GM12878 (cell line): ENCODE data around the gene OPA1. TPM values are rescaled to one million over a fixed set of nuclear protein-coding genes. Genes with fewer than 3 reads are reported as not detected.

Experiments
- ATAC-seq: fragments of 200-7000 bp; cut with Tn5 transposase; 3 replicates; pipeline ENCODE4 v1.9.1; 2020; ENCODE audit warnings: mild to moderate bottlenecking, moderate library complexity
- BruUV-seq: library from RNA; stranded (reverse); fragments of 400-500 nt; replicated peaks from 2 replicates; lab custom pipeline; 2021; lab: Mats Ljungman, UMichigan
- CTCF ChIA-PET: fragments of 300-600 bp; sonication (Branson Sonifier 250); formaldehyde crosslinking; extraction: SDS; loops from one replicate; lab custom pipeline; 2021; ENCODE audit warnings: inconsistent platforms; lab: Yijun Ruan, JAX
- POLR2A ChIA-PET: fragments of 350-600 bp; formaldehyde crosslinking; extraction: SDS; loops from one replicate; lab custom pipeline; 2021; ENCODE audit warnings: inconsistent platforms; lab: Charles Lee
- RAD21 ChIA-PET: fragments of 300-600 bp; sonication (Branson Sonifier 250); formaldehyde crosslinking; loops from one replicate; lab custom pipeline; 2023; ENCODE audit warnings: antibody characterized with exemption; ENCODE audit not compliant: unreplicated experiment; lab: Charles Lee
- SMC1A ChIA-PET: fragments of 300-600 bp; sonication (Branson Sonifier 250); formaldehyde crosslinking; loops from one replicate; lab custom pipeline; 2023; ENCODE audit not compliant: unreplicated experiment, uncharacterized antibody; lab: Charles Lee
- DNase-seq: peaks from one replicate; pipeline ENCODE4 v3.0.0-alpha.2; 2011; ENCODE audit warnings: low read depth, low spot score
- FAIRE-seq: peaks from 3 replicates; lab custom pipeline; 2011; peaks lifted over from hg19 to GRCh38; lab: Jason Lieb, UNC
- H2AFZ ChIP-seq: 2 replicates; pipeline ENCODE4 v1.6.0; 2011; ENCODE audit warnings: low read depth, low read length, control low read depth; ENCODE audit not compliant: control insufficient read depth
- H3K27ac ChIP-seq: 2 replicates; pipeline ENCODE4 v1.5.1; 2011; ENCODE audit warnings: control low read depth; ENCODE audit not compliant: control insufficient read depth, insufficient read depth
- H3K27me3 ChIP-seq, 2 experiments: replicated peaks in 1 of 2; 2 replicates each; pipeline versions ENCODE4 v1.6.0 to v1.6.1; 2011; ENCODE audit warnings: low read length in 1 of 2; ENCODE audit not compliant: control insufficient read depth in 2 of 2, insufficient read depth in 2 of 2
- H3K36me3 ChIP-seq, 2 experiments: 2 replicates each; pipeline ENCODE4 v1.5.1; 2011; ENCODE audit warnings: low read length in 1 of 2; ENCODE audit not compliant: control insufficient read depth in 2 of 2, insufficient read depth in 2 of 2
- H3K4me1 ChIP-seq: 2 replicates; pipeline ENCODE4 v1.6.1; 2011; ENCODE audit warnings: mild to moderate bottlenecking, low read length, moderate library complexity, mixed read lengths; ENCODE audit not compliant: control insufficient read depth, insufficient read depth
- H3K4me2 ChIP-seq: 2 replicates; pipeline ENCODE4 v1.6.0; 2011; ENCODE audit warnings: control low read depth; ENCODE audit not compliant: control insufficient read depth, insufficient read depth
- H3K4me3 ChIP-seq: fragments of 200-600 bp; sonication (generic); 2 replicates; pipeline ENCODE4 v1.5.1; 2016
- H3K79me2 ChIP-seq: 2 replicates; pipeline ENCODE4 v1.6.0; 2011; ENCODE audit warnings: low read length; ENCODE audit not compliant: control insufficient read depth, insufficient read depth
- H3K9ac ChIP-seq: 2 replicates; pipeline ENCODE4 v1.8.0; 2011; ENCODE audit warnings: low read length, control low read depth, mixed read lengths; ENCODE audit not compliant: control insufficient read depth, insufficient read depth
- H3K9me3 ChIP-seq: replicated peaks from 3 replicates; pipeline ENCODE4 v1.5.1; 2011; ENCODE audit warnings: mild to moderate bottlenecking, low read length; ENCODE audit not compliant: control insufficient read depth, insufficient read depth
- H4K20me1 ChIP-seq: 2 replicates; pipeline ENCODE4 v1.6.0; 2011; ENCODE audit not compliant: control insufficient read depth, insufficient read depth
- CBX5 ChIP-seq: sonication (generic); IDR thresholded peaks from 2 replicates; pipeline ENCODE4 v1.6.1; 2016; ENCODE audit warnings: low read depth, moderate library complexity, mild to moderate bottlenecking, inconsistent platforms
- MXI1 ChIP-seq: fragments of 150-350 bp; IDR thresholded peaks from 2 replicates; pipeline ENCODE4 v1.6.1; 2011; ENCODE audit warnings: low read depth, mild to moderate bottlenecking, inconsistent platforms, low read length, improper control_type of control experiment
- MYB ChIP-seq: fragments of 150-350 bp; IDR thresholded peaks from 2 replicates; pipeline ENCODE4 v1.6.1; 2014; ENCODE audit warnings: mild to moderate bottlenecking, low read depth, low read length, borderline replicate concordance
- NFIC ChIP-seq: IDR thresholded peaks from 2 replicates; pipeline ENCODE4 v1.6.1; 2012; ENCODE audit warnings: low read depth, mild to moderate bottlenecking, inconsistent platforms, low read length, moderate library complexity
- NR2F1 ChIP-seq: fragments of 450-650 bp; conservative IDR thresholded peaks from 2 replicates; pipeline ENCODE4 v1.6.1; 2017; ENCODE audit warnings: mild to moderate bottlenecking
- SMARCA5 ChIP-seq: fragments of 450-650 bp; IDR thresholded peaks from 2 replicates; pipeline ENCODE4 v1.6.1; 2017; ENCODE audit warnings: mild to moderate bottlenecking
- SREBF1 ChIP-seq: IDR thresholded peaks from 2 replicates; pipeline ENCODE4 v1.6.1; 2012; ENCODE audit warnings: mild to moderate bottlenecking, low read length
- SREBF2 ChIP-seq: IDR thresholded peaks from 2 replicates; pipeline ENCODE4 v1.6.1; 2012; ENCODE audit warnings: mild to moderate bottlenecking, low read length
- STAT1 ChIP-seq: fragments of 450-650 bp; conservative IDR thresholded peaks from 2 replicates; pipeline ENCODE4 v1.6.1; 2014; ENCODE audit warnings: antibody characterized with exemption, mild to moderate bottlenecking
- YY1 ChIP-seq: IDR thresholded peaks from 2 replicates; pipeline ENCODE4 v1.6.1; 2011; ENCODE audit warnings: low read depth, mild to moderate bottlenecking, low read length
- ZNF207 ChIP-seq: fragments of 450-650 bp; IDR thresholded peaks from 2 replicates; pipeline ENCODE4 v1.6.1; 2014; ENCODE audit warnings: antibody characterized with exemption, mild to moderate bottlenecking, borderline replicate concordance
- ZZZ3 ChIP-seq: IDR thresholded peaks from 2 replicates; pipeline ENCODE4 v1.6.1; 2011; ENCODE audit warnings: low read depth; ENCODE audit not compliant: control insufficient read depth, insufficient read length
- WGBS: methylation state at CpG from one replicate; pipeline ENCODE4 v1.1.6; 2016; ENCODE audit warnings: low lambda C conversion rate; ENCODE audit not compliant: insufficient replicate concordance, insufficient coverage; ENCODE audit errors: missing lambda C conversion rate; 5-methylcytosine and 5-hydroxymethylcytosine counted together
- in situ Hi-C: fragments of 300-500 bp; cut with MboI; formaldehyde crosslinking; loops from 9 replicates; pipeline ENCODE4 v1.14.3; 2018; ENCODE audit warnings: mixed read lengths
- intact Hi-C: fragments of 100-400 bp; cut with micrococcal nuclease; formaldehyde crosslinking; loops from one replicate; pipeline ENCODE4 v1.14.2; 2022; ENCODE audit not compliant: unreplicated experiment
- polyA plus RNA-seq, 11 experiments: library from polyadenylated mRNA; depleted of rRNA in 4 of 11; unstranded in 6 of 11; stranded (reverse) in 5 of 11; fragments of >200 nt; fragmentation: Nextera tagmentation in 4 of 11; fragmentation: Illumina TruSeq in 1 of 11; extraction: Ambion mirVana in 4 of 11; extraction: Trizol in 1 of 11; gene quantifications; 1 replicate in 1 of 11; 2 replicates in 10 of 11; pipeline versions ENCODE4 v1.2.1 to v1.2.3, GENCODE V29; 2011 to 2016; ENCODE audit warnings: inconsistent platforms in 2 of 11, missing spikeins in 2 of 11, low read depth in 1 of 11
- total RNA-seq, 4 experiments: library from RNA; depleted of rRNA in 3 of 4; stranded (reverse); fragments of >200 nt in 3 of 4; fragmentation: Illumina TruSeq in 1 of 4; extraction: Trizol in 1 of 4; gene quantifications; 2 replicates each; pipeline versions ENCODE4 v1.2.1 to v1.2.3, GENCODE V29; 2013 to 2021
- TF ChIP-seq, protein P1 (sequence below): fragments of 450-650 bp; IDR thresholded peaks from 2 replicates; pipeline ENCODE4 v1.6.1; 2017; ENCODE audit warnings: mild to moderate bottlenecking, moderate library complexity

Gene OPA1
- total and polyA plus RNA-seq, 10 of the 15 experiments (the other 5 are each of a cell fraction or from before 2014, with no cell fraction given), result 14.7 to 108 (median 59.3) TPM

DNA sequence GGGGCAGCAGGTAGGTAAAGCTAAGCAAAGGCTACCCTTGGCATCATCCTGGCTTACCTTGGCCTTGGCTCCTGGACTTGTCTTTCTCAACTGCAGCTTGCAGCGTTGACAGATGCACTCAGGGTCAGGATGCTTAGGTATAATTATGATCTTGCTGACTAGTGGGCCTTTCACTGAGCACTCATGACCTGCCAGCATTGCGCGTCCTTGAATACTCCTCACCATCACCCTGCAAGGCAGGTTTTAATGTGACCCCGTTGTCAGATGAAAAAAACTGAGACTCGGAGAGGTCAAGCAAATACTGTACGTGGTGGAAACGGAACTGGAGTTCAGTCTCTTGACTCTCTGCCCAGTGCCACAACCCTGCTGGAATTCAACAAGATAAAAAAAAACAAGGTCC, 126.7 kb downstream of the OPA1 start:
- CTCF ChIA-PET, result no interaction called here
- BruUV-seq, result no TSS peak
- Histone ChIP-seq H3K4me3 (no peak overlapping the region), H2AFZ (no peak overlapping the region), H3K79me2 (no peaks in the 10 kb centered on the region), H3K27ac (no peak overlapping the region), H4K20me1 (no peaks in the 10 kb centered on the region)
- in situ Hi-C loops, result no loop called here
- no peak for FAIRE-seq
- TF ChIP-seq, protein P1, sequence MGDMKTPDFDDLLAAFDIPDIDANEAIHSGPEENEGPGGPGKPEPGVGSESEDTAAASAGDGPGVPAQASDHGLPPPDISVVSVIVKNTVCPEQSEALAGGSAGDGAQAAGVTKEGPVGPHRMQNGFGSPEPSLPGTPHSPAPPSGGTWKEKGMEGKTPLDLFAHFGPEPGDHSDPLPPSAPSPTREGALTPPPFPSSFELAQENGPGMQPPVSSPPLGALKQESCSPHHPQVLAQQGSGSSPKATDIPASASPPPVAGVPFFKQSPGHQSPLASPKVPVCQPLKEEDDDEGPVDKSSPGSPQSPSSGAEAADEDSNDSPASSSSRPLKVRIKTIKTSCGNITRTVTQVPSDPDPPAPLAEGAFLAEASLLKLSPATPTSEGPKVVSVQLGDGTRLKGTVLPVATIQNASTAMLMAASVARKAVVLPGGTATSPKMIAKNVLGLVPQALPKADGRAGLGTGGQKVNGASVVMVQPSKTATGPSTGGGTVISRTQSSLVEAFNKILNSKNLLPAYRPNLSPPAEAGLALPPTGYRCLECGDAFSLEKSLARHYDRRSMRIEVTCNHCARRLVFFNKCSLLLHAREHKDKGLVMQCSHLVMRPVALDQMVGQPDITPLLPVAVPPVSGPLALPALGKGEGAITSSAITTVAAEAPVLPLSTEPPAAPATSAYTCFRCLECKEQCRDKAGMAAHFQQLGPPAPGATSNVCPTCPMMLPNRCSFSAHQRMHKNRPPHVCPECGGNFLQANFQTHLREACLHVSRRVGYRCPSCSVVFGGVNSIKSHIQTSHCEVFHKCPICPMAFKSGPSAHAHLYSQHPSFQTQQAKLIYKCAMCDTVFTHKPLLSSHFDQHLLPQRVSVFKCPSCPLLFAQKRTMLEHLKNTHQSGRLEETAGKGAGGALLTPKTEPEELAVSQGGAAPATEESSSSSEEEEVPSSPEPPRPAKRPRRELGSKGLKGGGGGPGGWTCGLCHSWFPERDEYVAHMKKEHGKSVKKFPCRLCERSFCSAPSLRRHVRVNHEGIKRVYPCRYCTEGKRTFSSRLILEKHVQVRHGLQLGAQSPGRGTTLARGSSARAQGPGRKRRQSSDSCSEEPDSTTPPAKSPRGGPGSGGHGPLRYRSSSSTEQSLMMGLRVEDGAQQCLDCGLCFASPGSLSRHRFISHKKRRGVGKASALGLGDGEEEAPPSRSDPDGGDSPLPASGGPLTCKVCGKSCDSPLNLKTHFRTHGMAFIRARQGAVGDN, result no peak
- TF ChIP-seq YY1 (no peak), ZNF207 (no peak), STAT1 (no peak), MXI1 (no peak), SREBF1 (no peak), ZZZ3 (no peak), SMARCA5 (no peak), SREBF2 (no peak), MYB (no peak), NFIC (no peak), NR2F1 (no peak), CBX5 (no peak)
- TF ChIP-seq, all 136 proteins: peak for 0
- intact Hi-C loops, result loop anchor here (10.0 kb wide), 1 partner anchor 425 kb away; no protein-coding TSS in a partner anchor
- no peak overlapping the region for H3K9ac ChIP-seq
- H3K36me3 ChIP-seq, result no peaks in the 10 kb centered on the region
- ATAC-seq (no peak), DNase-seq (no peak)
- ChIA-PET POLR2A (no interaction called here), RAD21 (no interaction called here), SMC1A (no interaction called here)
- no peak overlapping the region for H3K4me2 ChIP-seq
- H3K27me3 ChIP-seq, result no peaks in the 10 kb centered on the region; a peak in 1 of 4 replicates
- H3K4me1 ChIP-seq, result no peaks in the 10 kb centered on the region
- 56% methylated on average over 7 of the region's 7 CpGs for WGBS
- peaks cover 4% of the 10 kb centered on the region; the same call in 1 of the 3 replicates for H3K9me3 ChIP-seq
